Measurements from ENCODE around the gene LDB1. TPM values are rescaled to one million over a fixed set of nuclear protein-coding genes. Genes with fewer than 3 reads are reported as not detected.

The LDB1 gene
- total and polyA plus RNA-seq, 8 donors: 40.3 to 178 (median 151) TPM

DNA sequence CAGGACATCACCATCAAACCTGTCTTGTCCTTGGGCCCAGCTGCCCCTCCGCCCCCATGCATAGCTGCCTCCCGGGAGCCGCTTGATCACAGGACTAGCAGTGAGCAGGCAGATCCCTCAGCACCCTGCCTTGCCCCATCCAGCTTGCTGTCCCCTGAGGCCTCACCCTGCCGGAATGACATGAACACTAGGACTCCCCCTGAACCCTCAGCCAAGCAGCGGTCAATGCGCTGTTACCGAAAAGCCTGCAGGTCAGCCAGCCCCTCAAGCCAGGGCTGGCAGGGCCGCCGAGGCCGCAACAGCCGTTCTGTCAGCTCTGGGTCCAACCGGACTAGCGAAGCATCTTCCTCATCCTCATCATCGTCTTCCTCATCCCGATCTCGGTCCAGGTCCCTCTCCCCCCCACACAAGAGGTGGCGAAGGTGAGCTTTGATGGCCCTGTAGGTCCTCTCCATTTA lies 26.8 kb upstream of the LDB1 start:
- H3K27ac ChIP-seq: peak overlapping the region in 1 of 2 donors; percentile 8
- H3K36me3 ChIP-seq: peaks cover 0 to 91% of the 10 kb centered on the region in 2 donors
- H3K27me3 ChIP-seq: no peaks in the 10 kb centered on the region
- ATAC-seq (no peak), DNase-seq (no peak)
- intact Hi-C loops (cut with DNase I): no loop called here
- peaks cover 0 to 13% of the 10 kb centered on the region in 2 donors for H3K4me1 ChIP-seq
- TF ChIP-seq, protein P1, sequence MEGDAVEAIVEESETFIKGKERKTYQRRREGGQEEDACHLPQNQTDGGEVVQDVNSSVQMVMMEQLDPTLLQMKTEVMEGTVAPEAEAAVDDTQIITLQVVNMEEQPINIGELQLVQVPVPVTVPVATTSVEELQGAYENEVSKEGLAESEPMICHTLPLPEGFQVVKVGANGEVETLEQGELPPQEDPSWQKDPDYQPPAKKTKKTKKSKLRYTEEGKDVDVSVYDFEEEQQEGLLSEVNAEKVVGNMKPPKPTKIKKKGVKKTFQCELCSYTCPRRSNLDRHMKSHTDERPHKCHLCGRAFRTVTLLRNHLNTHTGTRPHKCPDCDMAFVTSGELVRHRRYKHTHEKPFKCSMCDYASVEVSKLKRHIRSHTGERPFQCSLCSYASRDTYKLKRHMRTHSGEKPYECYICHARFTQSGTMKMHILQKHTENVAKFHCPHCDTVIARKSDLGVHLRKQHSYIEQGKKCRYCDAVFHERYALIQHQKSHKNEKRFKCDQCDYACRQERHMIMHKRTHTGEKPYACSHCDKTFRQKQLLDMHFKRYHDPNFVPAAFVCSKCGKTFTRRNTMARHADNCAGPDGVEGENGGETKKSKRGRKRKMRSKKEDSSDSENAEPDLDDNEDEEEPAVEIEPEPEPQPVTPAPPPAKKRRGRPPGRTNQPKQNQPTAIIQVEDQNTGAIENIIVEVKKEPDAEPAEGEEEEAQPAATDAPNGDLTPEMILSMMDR (IDR thresholded peaks at IDR 0.05): no peak
- no peak overlapping the region for H3K4me3 ChIP-seq
- no peaks in the 10 kb centered on the region for H3K9me3 ChIP-seq

DNA sequence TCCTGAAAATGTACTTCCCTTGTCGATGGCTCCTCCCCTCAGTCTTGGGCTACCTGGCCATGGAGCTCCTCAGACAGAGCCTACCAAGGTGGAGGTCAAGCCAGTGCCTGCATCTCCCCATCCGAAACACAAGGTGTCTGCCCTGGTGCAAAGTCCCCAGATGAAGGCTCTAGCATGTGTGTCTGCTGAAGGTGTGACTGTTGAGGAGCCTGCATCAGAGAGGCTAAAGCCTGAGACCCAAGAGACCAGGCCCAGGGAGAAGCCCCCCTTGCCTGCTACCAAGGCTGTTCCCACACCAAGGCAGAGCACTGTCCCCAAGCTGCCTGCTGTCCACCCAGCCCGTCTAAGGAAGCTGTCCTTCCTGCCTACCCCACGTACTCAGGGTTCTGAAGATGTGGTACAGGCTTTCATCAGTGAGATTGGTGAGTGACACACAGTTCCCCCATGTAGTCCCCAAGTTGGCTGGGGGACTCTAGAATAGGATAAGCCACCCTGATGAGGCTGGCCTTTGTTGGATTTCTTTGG lies 21.5 kb upstream of the LDB1 start:
- H3K4me1 ChIP-seq: peaks cover 0 to 4% of the 10 kb centered on the region in 2 donors
- DNase-seq (no peak), ATAC-seq (no peak)
- H3K27ac ChIP-seq: no peak overlapping the region
- H3K9me3 ChIP-seq: no peaks in the 10 kb centered on the region
- H3K36me3 ChIP-seq: peaks cover 0 to 91% of the 10 kb centered on the region in 2 donors
- TF ChIP-seq, protein P1 (IDR thresholded peaks at IDR 0.05): no peak
- no peak overlapping the region for H3K4me3 ChIP-seq
- no peaks in the 10 kb centered on the region for H3K27me3 ChIP-seq
- intact Hi-C loops (cut with DNase I): no loop called here

DNA sequence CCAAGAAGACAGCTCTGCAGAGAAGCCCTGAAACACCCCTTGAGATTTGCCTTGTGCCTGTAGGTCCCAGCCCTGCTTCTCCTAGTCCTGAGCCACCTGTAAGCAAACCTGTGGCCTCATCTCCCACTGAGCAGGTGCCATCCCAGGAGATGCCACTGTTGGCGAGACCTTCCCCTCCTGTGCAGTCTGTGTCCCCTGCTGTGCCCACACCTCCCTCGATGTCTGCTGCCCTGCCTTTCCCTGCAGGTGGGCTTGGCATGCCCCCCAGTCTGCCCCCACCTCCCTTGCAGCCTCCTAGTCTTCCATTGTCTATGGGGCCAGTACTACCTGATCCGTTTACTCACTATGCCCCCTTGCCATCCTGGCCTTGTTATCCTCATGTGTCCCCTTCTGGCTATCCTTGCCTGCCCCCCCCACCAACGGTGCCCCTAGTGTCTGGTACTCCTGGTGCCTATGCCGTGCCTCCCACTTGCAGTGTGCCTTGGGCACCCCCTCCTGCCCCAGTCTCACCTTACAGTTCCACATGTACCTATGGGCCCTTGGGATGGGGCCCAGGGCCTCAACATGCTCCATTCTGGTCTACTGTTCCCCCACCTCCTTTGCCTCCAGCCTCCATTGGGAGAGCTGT lies 20.9 kb upstream of the LDB1 start:
- intact Hi-C loops (cut with DNase I): no loop called here
- Histone ChIP-seq H3K27me3 (no peaks in the 10 kb centered on the region), H3K4me1 (peaks cover 0 to 10% of the 10 kb centered on the region in 2 donors), H3K36me3 (peaks cover 0 to 85% of the 10 kb centered on the region in 2 donors), H3K27ac (no peak overlapping the region), H3K4me3 (no peak overlapping the region), H3K9me3 (no peaks in the 10 kb centered on the region)
- TF ChIP-seq, protein P1 (IDR thresholded peaks at IDR 0.05): no peak
- DNase-seq (no peak), ATAC-seq (no peak)

DNA sequence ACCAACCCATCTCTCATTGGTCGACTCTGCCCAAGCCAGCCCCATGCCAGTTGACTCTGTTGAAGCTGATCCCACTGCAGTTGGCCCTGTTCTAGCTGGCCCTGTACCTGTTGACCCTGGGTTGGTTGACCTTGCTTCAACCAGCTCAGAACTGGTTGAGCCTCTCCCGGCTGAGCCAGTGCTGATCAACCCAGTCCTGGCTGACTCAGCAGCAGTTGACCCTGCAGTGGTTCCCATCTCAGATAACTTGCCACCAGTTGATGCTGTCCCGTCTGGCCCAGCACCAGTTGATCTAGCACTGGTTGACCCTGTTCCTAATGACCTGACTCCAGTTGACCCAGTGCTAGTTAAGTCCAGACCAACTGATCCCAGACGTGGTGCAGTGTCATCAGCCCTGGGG lies 20.1 kb upstream of the LDB1 start:
- TF ChIP-seq, protein P1 (IDR thresholded peaks at IDR 0.05): no peak
- Histone ChIP-seq H3K4me1 (peaks cover 4 to 18% of the 10 kb centered on the region in 2 donors), H3K27me3 (no peaks in the 10 kb centered on the region), H3K4me3 (no peak overlapping the region), H3K9me3 (no peaks in the 10 kb centered on the region), H3K36me3 (peaks cover 0 to 77% of the 10 kb centered on the region in 2 donors), H3K27ac (no peak overlapping the region)
- intact Hi-C loops (cut with DNase I): no loop called here
- no peak for DNase-seq
- ATAC-seq: no peak

DNA sequence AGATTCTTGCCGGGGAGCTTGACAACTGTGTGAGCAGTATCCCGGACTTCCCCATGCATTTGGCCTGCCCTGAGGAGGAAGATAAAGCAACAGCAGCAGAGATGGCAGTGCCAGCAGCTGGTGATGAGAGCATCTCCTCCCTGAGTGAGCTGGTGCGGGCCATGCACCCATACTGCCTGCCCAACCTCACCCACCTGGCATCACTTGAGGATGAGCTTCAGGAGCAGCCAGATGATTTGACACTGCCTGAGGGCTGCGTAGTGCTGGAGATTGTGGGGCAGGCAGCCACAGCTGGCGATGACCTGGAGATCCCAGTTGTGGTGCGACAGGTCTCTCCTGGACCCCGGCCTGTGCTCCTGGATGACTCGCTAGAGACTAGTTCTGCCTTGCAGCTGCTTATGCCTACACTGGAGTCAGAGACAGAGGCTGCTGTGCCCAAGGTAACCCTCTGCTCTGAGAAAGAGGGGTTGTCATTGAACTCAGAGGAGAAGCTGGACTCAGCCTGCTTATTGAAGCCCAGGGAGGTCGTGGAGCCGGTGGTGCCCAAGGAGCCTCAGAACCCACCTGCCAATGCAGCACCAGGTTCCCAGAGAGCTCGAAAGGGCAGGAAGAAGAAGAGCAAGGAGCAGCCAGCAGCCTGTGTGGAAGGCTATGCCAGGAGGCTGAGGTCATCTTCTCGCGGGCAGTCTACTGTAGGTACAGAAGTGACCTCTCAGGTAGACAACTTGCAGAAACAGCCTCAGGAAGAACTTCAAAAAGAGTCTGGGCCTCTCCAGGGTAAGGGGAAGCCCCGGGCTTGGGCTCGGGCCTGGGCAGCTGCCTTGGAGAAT lies 19.3 kb upstream of the LDB1 start:
- H3K36me3 ChIP-seq: peaks cover 0 to 70% of the 10 kb centered on the region in 2 donors
- no peaks in the 10 kb centered on the region for H3K9me3 ChIP-seq
- DNase-seq (no peak), ATAC-seq (no peak)
- intact Hi-C loops (cut with DNase I): no loop called here
- H3K27ac ChIP-seq: no peak overlapping the region
- H3K4me3 ChIP-seq: no peak overlapping the region
- no peaks in the 10 kb centered on the region for H3K27me3 ChIP-seq
- TF ChIP-seq, protein P1 (IDR thresholded peaks at IDR 0.05): no peak
- peaks cover 8 to 26% of the 10 kb centered on the region in 2 donors for H3K4me1 ChIP-seq

Data from left lung (tissue), 10 donors.